ENCODE results near the gene HSF5. TPM values are rescaled to one million over a fixed set of nuclear protein-coding genes. Genes with fewer than 3 reads are reported as not detected.

The HSF5 gene
- total RNA-seq, 2 experiments from 2014 or later, result 1.6 to 1.7 TPM

- Histone ChIP-seq H3K4me1 (ENCODE audit: insufficient read depth, low read length) (no peaks in the 10 kb centered on the region), H3K4me3 (ENCODE audit: low read length) (no peak overlapping the region), H3K9me3 (ENCODE audit: control insufficient read depth in 1 of 2, insufficient read depth in 1 of 2, low read length in 2 of 2) (no peaks in the 10 kb centered on the region), H3K27me3 (ENCODE audit: control insufficient read depth in 1 of 2, insufficient read depth in 2 of 2, low read length in 2 of 2) (no peaks in the 10 kb centered on the region), H3K36me3 (ENCODE audit: insufficient read depth, low read length) (no peaks in the 10 kb centered on the region), H3K27ac (ENCODE audit: low read depth in 1 of 2, low read length in 2 of 2) (no peak overlapping the region)
- Mint-ChIP-seq H3K27ac (no peak overlapping the region), H3K36me3 (ENCODE audit: low read depth) (no peaks in the 10 kb centered on the region), H3K4me1 (ENCODE audit: low read depth) (no peaks in the 10 kb centered on the region), H3K27me3 (no peaks in the 10 kb centered on the region), H3K4me3 (no peak overlapping the region), H3K9me3 (no peaks in the 10 kb centered on the region)
- intact Hi-C loops (cut with DNase I, micrococcal nuclease), result no loop called here
- ChIA-PET CTCF (no interaction called here), POLR2A (interaction anchor here (0.7 to 1.2 kb wide), 2 partner anchors 14 to 1812 kb away, joined by 3 read pairs; no protein-coding TSS in a partner anchor)
- no peak for DNase-seq
- TF ChIP-seq CTCF (IDR thresholded peaks at IDR 0.05), result no peak
- ATAC-seq (ENCODE audit: poor library complexity), result no peak
Measured at GRCh38 chr17:58394534-58395223, 93.5 kb downstream of the HSF5 start.

GRCh38 chr17:58391302-58391984 lies 96.8 kb downstream of the HSF5 start:
- no peak overlapping the region for H3K27ac Mint-ChIP-seq
- H3K36me3 Mint-ChIP-seq (ENCODE audit: low read depth), result no peaks in the 10 kb centered on the region
- CTCF ChIA-PET, result no interaction called here

GRCh38 chr17:58390884-58391283 lies 97.3 kb downstream of the HSF5 start:
- H3K27me3 Mint-ChIP-seq, result no peaks in the 10 kb centered on the region
- Histone ChIP-seq H3K27ac (ENCODE audit: low read depth in 1 of 2, low read length in 2 of 2) (no peak overlapping the region), H3K9me3 (ENCODE audit: control insufficient read depth in 1 of 2, insufficient read depth in 1 of 2, low read length in 2 of 2) (no peaks in the 10 kb centered on the region), H3K4me1 (ENCODE audit: insufficient read depth, low read length) (no peaks in the 10 kb centered on the region), H3K27me3 (ENCODE audit: control insufficient read depth in 1 of 2, insufficient read depth in 2 of 2, low read length in 2 of 2) (no peaks in the 10 kb centered on the region), H3K4me3 (ENCODE audit: low read length) (no peak overlapping the region), H3K36me3 (ENCODE audit: insufficient read depth, low read length) (no peaks in the 10 kb centered on the region)
- H3K36me3 Mint-ChIP-seq (ENCODE audit: low read depth), result no peaks in the 10 kb centered on the region
- intact Hi-C loops (cut with DNase I, micrococcal nuclease), result no loop called here
- H3K9me3 Mint-ChIP-seq, result no peaks in the 10 kb centered on the region
- no peaks in the 10 kb centered on the region for H3K4me1 Mint-ChIP-seq (ENCODE audit: low read depth)
- POLR2A ChIA-PET, result no interaction called here
- TF ChIP-seq CTCF (IDR thresholded peaks at IDR 0.05), result no peak
- no peak overlapping the region for H3K4me3 Mint-ChIP-seq
- no peak for ATAC-seq (ENCODE audit: poor library complexity)
- no peak for DNase-seq
- no peak overlapping the region for H3K27ac Mint-ChIP-seq
- CTCF ChIA-PET, result no interaction called here

More at GRCh38 chr17:58391302-58391984, 96.8 kb downstream of the HSF5 start:
- Mint-ChIP-seq H3K4me3 (no peak overlapping the region), H3K9me3 (no peaks in the 10 kb centered on the region), H3K27me3 (no peaks in the 10 kb centered on the region), H3K4me1 (ENCODE audit: low read depth) (no peaks in the 10 kb centered on the region)
- H3K4me3 ChIP-seq (ENCODE audit: low read length), result no peak overlapping the region
- POLR2A ChIA-PET, result no interaction called here
- no peak overlapping the region for H3K27ac ChIP-seq (ENCODE audit: low read depth in 1 of 2, low read length in 2 of 2)
- no peaks in the 10 kb centered on the region for H3K9me3 ChIP-seq (ENCODE audit: control insufficient read depth in 1 of 2, insufficient read depth in 1 of 2, low read length in 2 of 2)
- intact Hi-C loops (cut with DNase I, micrococcal nuclease), result no loop called here
- no peaks in the 10 kb centered on the region for H3K36me3 ChIP-seq (ENCODE audit: insufficient read depth, low read length)
- no peak for DNase-seq
- no peak for ATAC-seq (ENCODE audit: poor library complexity)
- no peaks in the 10 kb centered on the region for H3K27me3 ChIP-seq (ENCODE audit: control insufficient read depth in 1 of 2, insufficient read depth in 2 of 2, low read length in 2 of 2)
- H3K4me1 ChIP-seq (ENCODE audit: insufficient read depth, low read length), result no peaks in the 10 kb centered on the region
- TF ChIP-seq CTCF (IDR thresholded peaks at IDR 0.05), result no peak
